ENCODE results near the gene RNF40.

RNF40 gene

DNA sequence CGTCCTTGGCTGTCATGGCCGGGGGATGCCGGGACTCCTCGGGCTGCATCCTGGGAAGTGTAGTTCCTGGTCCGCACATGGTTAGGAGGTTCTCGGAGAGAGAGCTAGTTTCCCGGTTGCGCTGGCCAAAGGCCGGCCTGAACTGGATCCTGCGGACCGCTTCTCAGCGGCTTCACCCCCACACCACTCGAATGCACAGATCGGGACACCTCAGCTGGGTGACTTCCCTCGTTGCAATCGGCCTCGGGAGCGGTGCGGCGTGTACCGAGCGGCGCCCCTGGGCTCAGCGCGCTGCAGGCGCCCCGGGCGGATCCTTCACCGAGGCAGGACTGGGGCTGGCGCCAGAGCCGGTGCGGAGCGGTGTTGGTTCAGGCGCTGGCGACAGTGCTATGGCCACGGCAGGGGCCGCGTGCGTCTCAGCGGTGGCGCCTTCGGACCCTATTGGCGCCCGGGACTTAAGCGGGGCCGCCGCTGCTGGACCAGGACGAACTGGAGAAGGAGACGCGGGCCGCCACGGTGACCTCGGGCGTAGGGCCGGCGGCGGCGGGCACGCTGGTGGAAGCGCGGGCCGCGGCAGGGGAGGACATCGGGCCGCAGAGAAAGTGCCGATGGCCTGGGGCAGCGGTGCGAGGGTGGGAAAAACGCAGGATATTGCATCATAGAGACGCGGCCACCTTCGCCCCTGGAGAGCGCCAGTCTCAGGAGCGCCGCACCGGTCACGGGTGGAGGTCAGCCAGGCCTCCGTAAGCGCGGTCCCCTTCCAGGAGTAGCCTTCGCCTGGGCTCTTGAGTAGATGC, 13.5 kb downstream of the RNF40 start:
- Histone ChIP-seq H3K4me3 (ENCODE audit: low read length) (peak overlapping the region; percentile 69), H3F3A (ENCODE audit: insufficient read depth, low read length) (no peaks in the 10 kb centered on the region), H2AFZ (ENCODE audit: low read length) (peak overlapping the region; percentile 11), H3K9ac (ENCODE audit: low read length) (peak overlapping the region; percentile 71), H4K20me1 (ENCODE audit: insufficient read depth, low read length) (no peaks in the 10 kb centered on the region), H3K79me2 (ENCODE audit: low read length) (no peaks in the 10 kb centered on the region), H3K36me3 (replicated peaks; ENCODE audit: insufficient read depth, low read length) (no peaks in the 10 kb centered on the region; the same call in 1 of the 2 replicates), H3K9me3 (replicated peaks; ENCODE audit: insufficient read depth, low read length) (no peaks in the 10 kb centered on the region), H3K9me2 (replicated peaks; ENCODE audit: insufficient read depth, low read length) (no peaks in the 10 kb centered on the region), H3K4me2 (ENCODE audit: low read depth, low read length) (peak overlapping the region; percentile 93), H3K4me1 (ENCODE audit: low read length) (no peaks in the 10 kb centered on the region), H3K27ac (ENCODE audit: low read length) (peak overlapping the region; percentile 11; the same call in 1 of the 2 replicates), H3K27me3 (replicated peaks; ENCODE audit: insufficient read depth, low read length) (no peaks in the 10 kb centered on the region)
- TF ChIP-seq EZH2 (optimal IDR thresholded peaks at IDR 0.05; ENCODE audit: low read depth, low read length) (no peak), EZH2phosphoT487 (IDR thresholded peaks at IDR 0.05; ENCODE audit: low read length) (no peak)
- TF ChIP-seq, protein P1, sequence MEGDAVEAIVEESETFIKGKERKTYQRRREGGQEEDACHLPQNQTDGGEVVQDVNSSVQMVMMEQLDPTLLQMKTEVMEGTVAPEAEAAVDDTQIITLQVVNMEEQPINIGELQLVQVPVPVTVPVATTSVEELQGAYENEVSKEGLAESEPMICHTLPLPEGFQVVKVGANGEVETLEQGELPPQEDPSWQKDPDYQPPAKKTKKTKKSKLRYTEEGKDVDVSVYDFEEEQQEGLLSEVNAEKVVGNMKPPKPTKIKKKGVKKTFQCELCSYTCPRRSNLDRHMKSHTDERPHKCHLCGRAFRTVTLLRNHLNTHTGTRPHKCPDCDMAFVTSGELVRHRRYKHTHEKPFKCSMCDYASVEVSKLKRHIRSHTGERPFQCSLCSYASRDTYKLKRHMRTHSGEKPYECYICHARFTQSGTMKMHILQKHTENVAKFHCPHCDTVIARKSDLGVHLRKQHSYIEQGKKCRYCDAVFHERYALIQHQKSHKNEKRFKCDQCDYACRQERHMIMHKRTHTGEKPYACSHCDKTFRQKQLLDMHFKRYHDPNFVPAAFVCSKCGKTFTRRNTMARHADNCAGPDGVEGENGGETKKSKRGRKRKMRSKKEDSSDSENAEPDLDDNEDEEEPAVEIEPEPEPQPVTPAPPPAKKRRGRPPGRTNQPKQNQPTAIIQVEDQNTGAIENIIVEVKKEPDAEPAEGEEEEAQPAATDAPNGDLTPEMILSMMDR (IDR thresholded peaks at IDR 0.05; ENCODE audit: low read length): no peak
- DNase-seq: peak; percentile 64

DNA sequence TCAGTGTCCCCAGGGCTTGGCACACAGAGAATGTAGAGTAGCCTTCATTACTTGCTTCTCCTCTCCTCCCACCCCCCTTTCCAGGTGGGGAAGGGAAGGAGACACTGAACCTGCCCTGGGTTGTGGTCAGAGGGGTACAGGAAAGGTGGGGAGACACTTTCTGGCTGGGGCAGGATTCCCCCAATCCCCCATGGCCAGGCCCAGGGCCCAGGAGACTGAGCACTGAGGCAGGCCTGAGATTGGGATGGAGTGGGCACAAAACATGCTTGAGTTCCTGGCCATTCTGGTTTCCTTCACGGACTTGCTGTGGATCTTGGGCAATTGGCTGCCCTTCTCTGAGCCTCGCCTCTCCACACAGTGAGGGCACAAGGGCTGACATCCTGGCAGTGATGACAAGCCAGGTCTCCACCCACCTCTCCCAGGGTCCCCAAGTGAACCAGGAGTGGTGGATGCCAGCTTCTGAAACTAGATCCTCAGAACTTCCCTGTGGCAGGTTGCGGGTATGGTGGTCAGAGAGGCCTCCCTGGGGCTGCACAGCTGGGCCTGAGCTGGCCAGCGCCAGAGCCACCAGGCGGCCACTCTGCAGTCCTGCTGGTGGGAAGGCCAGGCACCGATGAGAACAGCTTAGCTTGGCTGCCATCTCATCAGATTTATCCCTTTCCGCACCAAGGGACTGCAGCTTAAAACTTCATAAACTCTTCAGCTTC, 15.6 kb downstream of the RNF40 start:
- Histone ChIP-seq H3K36me3 (replicated peaks; ENCODE audit: insufficient read depth, low read length) (no peaks in the 10 kb centered on the region), H3K9ac (ENCODE audit: low read length) (no peak overlapping the region), H3K27ac (ENCODE audit: low read length) (no peak overlapping the region)

DNA sequence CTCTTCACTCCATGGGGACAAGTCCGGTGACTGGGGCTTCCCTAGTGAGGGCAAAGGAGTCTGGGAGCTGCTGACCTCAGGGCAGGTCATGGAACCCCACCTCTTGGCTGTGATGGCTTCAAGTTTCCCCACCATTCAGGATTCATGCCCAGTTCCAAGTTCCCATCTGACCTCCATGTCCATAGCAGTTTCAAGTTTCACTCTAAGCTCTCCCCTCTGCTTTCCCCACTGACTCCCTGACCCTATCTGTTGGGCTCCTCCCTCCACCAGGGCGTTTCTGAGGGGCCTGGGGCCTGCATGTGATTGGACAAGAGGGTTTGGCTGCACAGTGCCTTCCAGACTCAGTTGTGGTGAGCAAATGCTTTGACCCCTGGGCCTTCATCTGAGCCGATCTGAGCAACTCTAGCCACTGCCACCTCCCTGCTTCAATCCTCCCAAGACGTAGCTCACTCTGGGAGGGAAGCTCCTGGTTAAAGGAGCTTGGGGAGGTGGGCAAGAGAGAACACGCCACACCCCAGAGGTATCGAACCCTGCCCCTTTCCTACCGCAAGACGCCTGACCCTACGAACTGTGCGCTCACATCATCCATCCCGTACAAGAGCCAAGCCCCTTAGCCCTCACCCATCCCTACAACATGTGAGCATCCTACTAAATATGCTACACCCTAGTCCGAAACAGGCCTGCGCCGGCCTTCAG, 16.6 kb downstream of the RNF40 start:
- no peaks in the 10 kb centered on the region for H3K9me3 ChIP-seq (replicated peaks; ENCODE audit: insufficient read depth, low read length)
- H3K4me3 ChIP-seq (ENCODE audit: low read length): no peak overlapping the region
- no peak overlapping the region for H2AFZ ChIP-seq (ENCODE audit: low read length)
- H3K79me2 ChIP-seq (ENCODE audit: low read length): no peaks in the 10 kb centered on the region
- no peaks in the 10 kb centered on the region for H3F3A ChIP-seq (ENCODE audit: insufficient read depth, low read length)
- TF ChIP-seq, protein P1 (IDR thresholded peaks at IDR 0.05; ENCODE audit: low read length): no peak
- TF ChIP-seq EZH2phosphoT487 (IDR thresholded peaks at IDR 0.05; ENCODE audit: low read length) (no peak), EZH2 (optimal IDR thresholded peaks at IDR 0.05; ENCODE audit: low read depth, low read length) (no peak)
- H3K9me2 ChIP-seq (replicated peaks; ENCODE audit: insufficient read depth, low read length): no peaks in the 10 kb centered on the region
- DNase-seq: no peak
- H3K9ac ChIP-seq (ENCODE audit: low read length): no peak overlapping the region
- H4K20me1 ChIP-seq (ENCODE audit: insufficient read depth, low read length): no peaks in the 10 kb centered on the region
- no peak overlapping the region for H3K27ac ChIP-seq (ENCODE audit: low read length)
- H3K36me3 ChIP-seq (replicated peaks; ENCODE audit: insufficient read depth, low read length): no peaks in the 10 kb centered on the region
- no peaks in the 10 kb centered on the region for H3K27me3 ChIP-seq (replicated peaks; ENCODE audit: insufficient read depth, low read length)
- H3K4me2 ChIP-seq (ENCODE audit: low read depth, low read length): no peak overlapping the region
- H3K4me1 ChIP-seq (ENCODE audit: low read length): no peaks in the 10 kb centered on the region

More for the DNA sequence above, 15.6 kb downstream of the RNF40 start:
- Histone ChIP-seq H3K27me3 (replicated peaks; ENCODE audit: insufficient read depth, low read length) (no peaks in the 10 kb centered on the region), H3K4me1 (ENCODE audit: low read length) (no peaks in the 10 kb centered on the region), H3K4me3 (ENCODE audit: low read length) (no peak overlapping the region), H3K79me2 (ENCODE audit: low read length) (no peaks in the 10 kb centered on the region), H2AFZ (ENCODE audit: low read length) (no peak overlapping the region), H3K9me3 (replicated peaks; ENCODE audit: insufficient read depth, low read length) (no peaks in the 10 kb centered on the region), H3F3A (ENCODE audit: insufficient read depth, low read length) (no peaks in the 10 kb centered on the region), H3K9me2 (replicated peaks; ENCODE audit: insufficient read depth, low read length) (no peaks in the 10 kb centered on the region), H3K4me2 (ENCODE audit: low read depth, low read length) (no peak overlapping the region), H4K20me1 (ENCODE audit: insufficient read depth, low read length) (no peaks in the 10 kb centered on the region)
- DNase-seq: no peak
- TF ChIP-seq EZH2 (optimal IDR thresholded peaks at IDR 0.05; ENCODE audit: low read depth, low read length) (no peak), EZH2phosphoT487 (IDR thresholded peaks at IDR 0.05; ENCODE audit: low read length) (no peak)
- TF ChIP-seq, protein P1 (IDR thresholded peaks at IDR 0.05; ENCODE audit: low read length): no peak

Measured in MM.1S (cell line).